Measurements from ENCODE around the gene RUFY1.
"Not testable (repeated sequence)": the region's sequence is repeated elsewhere in the genome, so short reads cannot be mapped to it uniquely, and the experiment has no call there.

RUFY1 gene

GRCh38 chr5:179623906-179624741 is 73.8 kb downstream of the RUFY1 start:
- DNase-seq: no peak

GRCh38 chr5:179624841-179625271 is 74.5 kb downstream of the RUFY1 start:
- no peak for DNase-seq

GRCh38 chr5:179633501-179634369 is 83.4 kb downstream of the RUFY1 start:
- DNase-seq: not testable (repeated sequence)

- DNase-seq: not testable (repeated sequence)
These were observed 84.2 kb downstream of the RUFY1 start for GRCh38 chr5:179634370-179635172.

- not testable (repeated sequence) for DNase-seq
These were observed 88.9 kb downstream of the RUFY1 start for GRCh38 chr5:179639296-179639695.

- DNase-seq: not testable (repeated sequence)
These were observed 91.4 kb downstream of the RUFY1 start for GRCh38 chr5:179641745-179642144.

GRCh38 chr5:179642626-179643025 is 92.3 kb downstream of the RUFY1 start:
- not testable (repeated sequence) for DNase-seq

- DNase-seq: not testable (repeated sequence)
These were observed 93.0 kb downstream of the RUFY1 start for GRCh38 chr5:179643141-179643920.

- DNase-seq: not testable (repeated sequence)
These were observed 94.4 kb downstream of the RUFY1 start for GRCh38 chr5:179644766-179645165.

GRCh38 chr5:179648410-179648809 is 98.1 kb downstream of the RUFY1 start:
- no peak for DNase-seq

GRCh38 chr5:179649166-179649703 is 98.9 kb downstream of the RUFY1 start:
- not testable (repeated sequence) for DNase-seq

- not testable (repeated sequence) for DNase-seq
These were observed 99.9 kb downstream of the RUFY1 start for GRCh38 chr5:179650245-179650644.

GRCh38 chr5:179653135-179653534 is 102.8 kb downstream of the RUFY1 start:
- DNase-seq: not testable (repeated sequence)

- not testable (repeated sequence) for DNase-seq
These were observed 107.2 kb downstream of the RUFY1 start for GRCh38 chr5:179657302-179658178.

- not testable (repeated sequence) for DNase-seq
These were observed 108.0 kb downstream of the RUFY1 start for GRCh38 chr5:179658179-179658856.

All from NCI-H2227 treated with DMSO at 0.1 percent for 48 hours (cell line).